CD14-positive monocyte (primary cell): Measurements from ENCODE around the gene NCK1. TPM values are rescaled to one million over a fixed set of nuclear protein-coding genes. Genes with fewer than 3 reads are reported as not detected.
"Not testable (repeated sequence)": the region's sequence is repeated elsewhere in the genome, so short reads cannot be mapped to it uniquely, and the experiment has no call there.

Experiments
- DNase-seq, 3 donors: peaks; one replicate each; pipeline ENCODE4 v3.0.0-alpha.2; 2011 to 2022
- H2AFZ ChIP-seq: 2 replicates; pipeline ENCODE4 v1.6.0; 2012; ENCODE audit warnings: mild to moderate bottlenecking, low read depth, low read length, inconsistent platforms; ENCODE audit not compliant: insufficient read depth, poor library complexity, severe bottlenecking
- H3K27ac ChIP-seq, 2 donors: 1 replicate in 1 of 2; 2 replicates in 1 of 2; pipeline ENCODE4 v1.5.1; 2012 to 2013; ENCODE audit warnings: low read length in 2 of 2, control low read depth in 1 of 2, inconsistent platforms in 1 of 2, low read depth in 1 of 2, mild to moderate bottlenecking in 1 of 2
- H3K27me3 ChIP-seq, 2 donors: one replicate each; pipeline versions ENCODE4 v1.6.0 to v1.6.1; 2011 to 2013; ENCODE audit warnings: low read length in 2 of 2; ENCODE audit not compliant: control insufficient read depth in 2 of 2, insufficient read depth in 2 of 2
- H3K36me3 ChIP-seq, 2 donors: replicated peaks in 1 of 2; 1 replicate in 1 of 2; 2 replicates in 1 of 2; pipeline versions ENCODE4 v1.5.1 to v1.6.1; 2012 to 2013; ENCODE audit warnings: low read length in 2 of 2, control low read depth in 1 of 2, inconsistent platforms in 1 of 2, mild to moderate bottlenecking in 1 of 2; ENCODE audit not compliant: insufficient read depth in 2 of 2, control insufficient read depth in 1 of 2
- H3K4me1 ChIP-seq, 2 donors: 1 replicate in 1 of 2; 2 replicates in 1 of 2; pipeline versions ENCODE4 v1.5.1 to v1.6.1; 2012 to 2013; ENCODE audit warnings: low read length in 2 of 2, control low read depth in 1 of 2, inconsistent platforms in 1 of 2, mild to moderate bottlenecking in 1 of 2, moderate library complexity in 1 of 2; ENCODE audit not compliant: insufficient read depth in 2 of 2, control insufficient read depth in 1 of 2
- H3K4me2 ChIP-seq: replicated peaks from 2 replicates; pipeline ENCODE3; 2012; ENCODE audit warnings: low read length, moderate library complexity, mild to moderate bottlenecking; ENCODE audit not compliant: poor library complexity, severe bottlenecking; ENCODE audit errors: extremely low read depth
- H3K4me3 ChIP-seq, 3 experiments: fragments of 200-600 bp in 1 of 3; sonication (generic) in 1 of 3; replicated peaks in 1 of 3; 1 replicate in 2 of 3; 2 replicates in 1 of 3; pipeline ENCODE4 v1.5.1; 2011 to 2013; ENCODE audit warnings: low read length in 3 of 3, mild to moderate bottlenecking in 3 of 3, control low read depth in 2 of 3, low read depth in 2 of 3, inconsistent platforms in 1 of 3, moderate library complexity in 1 of 3
- H3K79me2 ChIP-seq: 2 replicates; pipeline ENCODE4 v1.6.0; 2012; ENCODE audit warnings: mild to moderate bottlenecking, control low read depth, inconsistent platforms, low read length, moderate library complexity; ENCODE audit not compliant: insufficient read depth
- H3K9ac ChIP-seq: 2 replicates; pipeline ENCODE4 v1.6.0; 2017; ENCODE audit warnings: low read length, mild to moderate bottlenecking; ENCODE audit not compliant: insufficient read depth, poor library complexity, severe bottlenecking
- H3K9me3 ChIP-seq, 2 donors: replicated peaks in 1 of 2; 1 replicate in 1 of 2; 2 replicates in 1 of 2; pipeline versions ENCODE4 v1.5.1 to v1.6.1; 2012 to 2013; ENCODE audit warnings: low read length in 2 of 2, control low read depth in 1 of 2; ENCODE audit not compliant: control insufficient read depth in 1 of 2, insufficient read depth in 1 of 2
- H4K20me1 ChIP-seq: 2 replicates; pipeline ENCODE4 v1.6.0; 2012; ENCODE audit warnings: mild to moderate bottlenecking, low read length, control low read depth, moderate library complexity; ENCODE audit not compliant: insufficient read depth
- H3K27ac Mint-ChIP-seq, 7 donors: one replicate each; pipeline ENCODE4 v1.8.0; 2020; ENCODE audit warnings: mild to moderate bottlenecking in 7 of 7, mixed read lengths in 7 of 7, moderate library complexity in 6 of 7, inconsistent platforms in 2 of 7
- H3K27me3 Mint-ChIP-seq, 3 donors: one replicate each; pipeline ENCODE4 v1.8.0; 2021 to 2022; ENCODE audit warnings: low read depth in 3 of 3, mild to moderate bottlenecking in 3 of 3, mixed read lengths in 3 of 3, moderate library complexity in 3 of 3, inconsistent platforms in 1 of 3
- H3K36me3 Mint-ChIP-seq, 2 donors: one replicate each; pipeline ENCODE4 v1.8.0; 2020; ENCODE audit warnings: mixed read lengths in 2 of 2, inconsistent platforms in 1 of 2, mild to moderate bottlenecking in 1 of 2
- H3K4me1 Mint-ChIP-seq: one replicate; pipeline ENCODE4 v1.8.0; 2020; ENCODE audit warnings: mild to moderate bottlenecking, mixed read lengths
- H3K4me3 Mint-ChIP-seq, 2 donors: one replicate each; pipeline ENCODE4 v1.8.0; 2020; ENCODE audit warnings: mild to moderate bottlenecking in 2 of 2, mixed read lengths in 2 of 2, moderate library complexity in 1 of 2
- H3K9me3 Mint-ChIP-seq, 7 donors: one replicate each; pipeline ENCODE4 v1.8.0; 2020 to 2022; ENCODE audit warnings: mixed read lengths in 7 of 7, mild to moderate bottlenecking in 6 of 7, moderate library complexity in 6 of 7, inconsistent platforms in 2 of 7
- CTCF ChIP-seq: fragments of 200-600 bp; IDR thresholded peaks from one replicate; pipeline ENCODE4 v1.8.0; 2022; ENCODE audit warnings: antibody characterized with exemption, mild to moderate bottlenecking
- WGBS: methylation state at CpG from one replicate; pipeline ENCODE4 v1.1.5; 2013; ENCODE audit warnings: missing lambda C conversion rate; ENCODE audit not compliant: insufficient coverage; 5-methylcytosine and 5-hydroxymethylcytosine counted together
- intact Hi-C, 2 donors: fragments of 100-400 bp; cut with micrococcal nuclease; formaldehyde crosslinking; loops; one replicate each; pipeline versions ENCODE4 v1.15.0 to v1.15.1; 2023
- polyA plus RNA-seq, 3 donors: library from polyadenylated mRNA; depleted of rRNA in 1 of 3; unstranded in 2 of 3; stranded (reverse) in 1 of 3; fragments of 300-500 nt in 2 of 3; fragments of >200 nt in 1 of 3; fragmentation: Illumina TruSeq in 2 of 3; gene quantifications; 1 replicate in 2 of 3; 2 replicates in 1 of 3; pipeline ENCODE4 v1.2.3, GENCODE V29; 2012 to 2021

The NCK1 gene
- polyA plus RNA-seq, 3 donors, result 20.4 to 28.8 (median 22.8) TPM

GRCh38 chr3:136899622-136900158 is 37.7 kb downstream of the NCK1 start:
- H4K20me1 ChIP-seq, result peaks cover 98% of the 10 kb centered on the region
- peaks cover 4 to 11% of the 10 kb centered on the region in 2 donors for H3K9me3 ChIP-seq
- H3K36me3 ChIP-seq, result no peaks in the 10 kb centered on the region
- intact Hi-C loops, result no loop called here
- WGBS, result no CpG with 5 or more reads among the region's 2 CpGs
- Mint-ChIP-seq H3K27me3 (no peaks in the 10 kb centered on the region), H3K9me3 (peaks cover 5 to 12% (median 11%) of the 10 kb centered on the region in 7 donors), H3K4me1 (peaks cover 44% of the 10 kb centered on the region), H3K27ac (peak overlapping the region in 5 of 7 donors; percentile 9 to 53 (median 10)), H3K36me3 (peaks cover 6 to 9% of the 10 kb centered on the region in 2 donors), H3K4me3 (no peak overlapping the region)
- H3K9ac ChIP-seq, result no peak overlapping the region
- no peak for DNase-seq
- no peak overlapping the region for H3K4me2 ChIP-seq
- no peak overlapping the region for H3K27ac ChIP-seq
- peaks cover 95% of the 10 kb centered on the region for H3K79me2 ChIP-seq
- H3K4me1 ChIP-seq, result peaks cover 9 to 31% of the 10 kb centered on the region in 2 donors
- no peak for TF ChIP-seq CTCF
- H2AFZ ChIP-seq, result no peak overlapping the region
- H3K27me3 ChIP-seq, result no peaks in the 10 kb centered on the region
- no peak overlapping the region for H3K4me3 ChIP-seq

- H3K4me3 ChIP-seq, H3K27me3 Mint-ChIP-seq, H3K27me3 ChIP-seq, H2AFZ ChIP-seq, H3K27ac ChIP-seq, H3K9ac ChIP-seq, H3K36me3 ChIP-seq, intact Hi-C loops, H3K4me2 ChIP-seq: not testable (repeated sequence)
- Mint-ChIP-seq H3K9me3 (peaks cover 8 to 16% (median 13%) of the 10 kb centered on the region in 7 donors), H3K36me3 (peaks cover 6 to 12% of the 10 kb centered on the region in 2 donors), H3K27ac (peak overlapping the region in 5 of 7 donors; percentile 15 to 53 (median 19)), H3K4me3 (peak overlapping the region in 1 of 2 donors; percentile 39), H3K4me1 (peaks cover 44% of the 10 kb centered on the region)
- Histone ChIP-seq H4K20me1 (peaks cover 100% of the 10 kb centered on the region), H3K4me1 (peaks cover 9 to 31% of the 10 kb centered on the region in 2 donors), H3K79me2 (peaks cover 95% of the 10 kb centered on the region), H3K9me3 (peaks cover 4 to 15% of the 10 kb centered on the region in 2 donors)
- no CpG with 5 or more reads among the region's 1 CpG for WGBS
- DNase-seq, result peak in 1 of 3 donors; percentile 20
These were observed 38.7 kb downstream of the NCK1 start for GRCh38 chr3:136900694-136901093.
